Stimulated activated CD4-positive, alpha-beta T cell treated with anti-CD3 and anti-CD28 coated beads, Interleukin-4, amount 100 ng/mL, for 1 hour (primary cell): ENCODE data around the gene PIEZO2.
"Not testable (repeated sequence)": the region's sequence is repeated elsewhere in the genome, so short reads cannot be mapped to it uniquely, and the experiment has no call there.

Source experiments
- DNase-seq: peaks from one replicate; pipeline ENCODE4 v3.0.0-alpha.2; 2020

PIEZO2 gene

DNA sequence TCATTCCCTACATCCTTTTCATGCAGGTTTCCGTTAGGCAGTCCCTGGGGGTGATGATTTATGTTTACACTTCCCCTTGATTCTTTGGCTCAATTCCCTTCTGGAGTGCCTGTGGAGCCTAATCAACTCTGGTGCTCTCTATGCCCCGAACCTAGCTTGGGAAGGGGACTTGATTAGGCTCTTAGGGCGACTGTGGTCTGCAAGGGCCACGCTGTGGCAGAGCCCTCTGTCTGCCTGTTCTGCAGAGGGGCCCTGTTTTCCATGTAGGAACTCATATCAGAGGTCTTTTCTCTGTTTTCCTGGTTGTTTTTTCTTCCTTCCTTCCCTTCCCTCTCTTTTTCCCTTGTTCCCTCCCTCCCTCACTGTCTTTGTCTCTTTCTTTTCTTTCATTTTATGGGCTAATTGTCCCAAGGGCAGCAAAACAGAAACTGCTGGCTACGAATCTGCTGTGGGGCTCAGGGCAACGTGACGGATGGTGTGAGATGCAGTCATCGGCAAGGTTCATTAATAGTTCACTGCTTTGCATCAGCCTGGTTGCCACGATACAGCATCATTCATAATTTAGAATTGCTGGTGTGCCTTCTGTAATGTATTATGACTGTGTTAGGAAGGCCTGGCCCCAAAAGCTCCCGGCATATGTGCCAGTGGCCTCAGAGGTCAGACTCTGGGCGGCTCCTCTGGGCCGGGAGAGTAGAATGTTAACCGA is 489.0 kb downstream of the PIEZO2 start:
- DNase-seq, result no peak

DNA sequence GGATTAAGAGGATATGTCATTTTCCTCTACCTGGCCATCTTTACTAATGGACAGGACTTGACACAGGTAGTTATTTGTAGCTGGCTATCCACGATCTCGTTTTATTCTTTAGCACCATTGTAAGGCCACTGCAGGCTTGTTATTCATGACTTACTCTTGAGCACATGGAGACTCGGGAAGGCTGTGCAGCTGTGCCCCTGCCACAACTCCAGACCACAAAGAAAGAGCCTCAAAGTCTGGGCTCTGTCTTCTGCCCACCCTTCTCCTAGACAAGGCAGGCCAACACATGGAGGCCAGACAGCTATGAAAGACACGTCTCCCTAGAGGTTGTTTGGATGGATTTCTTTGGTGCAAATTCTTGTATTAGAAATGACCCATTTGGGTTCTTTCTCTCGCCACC is 489.8 kb downstream of the PIEZO2 start:
- no peak for DNase-seq

- no peak for DNase-seq
Observed at GRCh38 chr18:10659000-10659399, 490.4 kb downstream of the PIEZO2 start.

- DNase-seq, result not testable (repeated sequence)
Observed at GRCh38 chr18:10644003-10644402, 505.4 kb downstream of the PIEZO2 start.

- DNase-seq, result not testable (repeated sequence)
Observed at GRCh38 chr18:10642915-10643524, 506.3 kb downstream of the PIEZO2 start.

- DNase-seq, result not testable (repeated sequence)
Observed at GRCh38 chr18:10638539-10638885, 510.9 kb downstream of the PIEZO2 start.

DNA sequence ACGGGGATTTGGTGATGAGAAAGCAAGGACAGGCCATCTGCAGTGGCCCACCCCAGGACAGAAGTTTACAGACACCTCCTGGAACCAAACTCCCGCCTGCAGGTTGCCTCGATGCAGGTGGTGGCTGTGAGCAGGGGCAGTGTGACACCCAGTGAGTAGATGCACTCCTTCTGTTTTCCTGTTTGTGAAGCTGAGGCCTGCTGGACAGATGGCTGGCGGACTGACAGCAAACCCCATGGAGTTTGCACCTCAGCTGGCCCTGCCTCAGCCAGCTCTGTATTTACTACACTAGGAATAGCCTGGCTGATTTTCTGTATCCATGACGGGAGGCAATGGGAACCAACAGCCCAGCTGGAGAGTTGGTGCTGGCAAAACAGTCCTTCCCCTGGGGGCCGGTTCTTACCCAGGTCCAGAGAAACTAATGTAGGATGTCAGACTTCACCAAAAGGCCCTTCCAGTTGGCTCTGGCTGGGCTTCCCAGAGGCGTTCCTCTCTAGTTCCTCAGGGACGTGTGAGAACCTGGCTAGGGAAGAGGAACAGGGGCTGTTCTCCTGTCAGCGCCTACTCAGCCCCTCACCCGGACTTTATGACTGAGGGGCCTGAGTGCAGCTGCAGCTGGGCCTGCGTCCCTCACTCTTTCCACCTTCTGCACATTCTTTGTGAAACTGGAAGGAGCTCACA is 511.4 kb downstream of the PIEZO2 start:
- not testable (repeated sequence) for DNase-seq

DNA sequence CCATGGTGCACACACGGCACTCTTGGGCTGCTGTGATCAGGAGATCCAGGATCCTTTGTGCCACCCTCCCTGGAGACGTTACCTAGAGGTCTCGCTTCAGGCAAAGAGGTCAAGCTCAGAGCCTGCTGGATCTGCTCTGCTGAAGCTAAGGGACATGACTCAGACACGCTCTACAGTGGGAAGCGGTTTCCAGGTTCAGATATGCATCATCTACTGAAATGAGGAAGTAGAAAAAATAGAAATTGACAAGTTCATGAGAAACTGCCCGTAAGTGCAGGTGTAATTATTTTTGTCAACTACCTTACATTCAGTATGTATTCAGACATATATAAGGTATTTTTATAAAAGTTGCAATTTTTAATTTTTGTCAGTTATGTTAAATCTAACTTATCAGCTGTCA is 520.3 kb downstream of the PIEZO2 start:
- not testable (repeated sequence) for DNase-seq

GRCh38 chr18:10626606-10627213 is 522.7 kb downstream of the PIEZO2 start:
- DNase-seq, result not testable (repeated sequence)

GRCh38 chr18:10623606-10624005 is 525.8 kb downstream of the PIEZO2 start:
- not testable (repeated sequence) for DNase-seq

DNA sequence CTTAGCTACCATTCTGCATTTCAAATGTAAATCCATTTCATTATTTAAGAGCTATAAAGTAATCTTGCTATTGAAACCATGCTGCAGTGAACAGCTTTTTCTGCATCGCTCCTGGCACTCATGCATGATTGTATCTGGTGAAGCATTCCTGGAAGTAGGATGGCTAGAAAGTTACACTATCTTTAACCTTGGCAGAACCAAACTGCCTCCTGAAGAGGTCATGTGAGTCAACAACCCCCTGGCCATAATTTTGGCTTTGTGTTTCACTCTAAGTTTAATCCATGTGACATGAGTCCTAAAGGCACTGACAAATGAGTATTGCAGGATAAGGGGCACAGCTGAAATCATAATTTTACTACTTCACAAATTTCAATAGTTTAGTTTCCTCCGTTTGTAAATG is 526.4 kb downstream of the PIEZO2 start:
- not testable (repeated sequence) for DNase-seq

DNA sequence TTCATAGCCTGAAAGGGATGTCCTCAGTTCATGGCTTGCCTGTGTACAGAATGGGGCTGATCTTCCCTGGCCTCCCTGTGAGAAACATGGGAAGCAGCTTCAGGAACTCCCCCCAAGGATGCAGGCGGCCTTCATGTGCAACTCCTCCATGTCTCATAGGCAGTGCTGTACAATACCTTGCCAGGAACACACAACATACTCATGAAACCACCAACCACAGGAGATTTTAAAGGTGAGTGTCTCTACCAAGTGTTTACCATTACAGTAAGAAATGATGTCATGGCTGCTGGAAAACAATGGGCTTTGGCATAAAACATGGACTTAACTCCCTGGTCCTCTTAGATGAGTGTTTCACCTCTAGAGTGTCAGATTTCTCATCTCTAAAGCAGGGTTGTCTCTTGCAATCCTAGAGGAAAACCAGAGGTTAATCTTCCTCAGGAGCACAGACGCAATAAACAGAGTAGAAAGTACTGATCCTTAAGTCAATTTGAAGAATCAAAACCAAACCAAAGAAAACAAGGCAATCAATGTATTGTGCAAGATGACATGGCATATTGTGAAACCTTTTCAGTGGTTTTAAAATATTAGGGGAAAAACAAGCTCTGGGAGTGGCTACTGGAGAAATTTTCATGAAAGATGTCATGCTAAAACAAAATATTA is 528.6 kb downstream of the PIEZO2 start:
- not testable (repeated sequence) for DNase-seq
